GM18861 (cell line): ENCODE results near the gene MAMLD1.

ENCODE experiments used
- ATAC-seq: cut with Tn5 transposase; IDR thresholded peaks from one replicate; pipeline ENCODE4 v1.9.1; 2021; ENCODE audit not compliant: unreplicated experiment

MAMLD1 gene

GRCh38 chrX:150526692-150527091 lies 163.6 kb downstream of the MAMLD1 start:
- no peak for ATAC-seq

- no peak for ATAC-seq
These were observed 164.0 kb downstream of the MAMLD1 start for GRCh38 chrX:150527108-150527507.

GRCh38 chrX:150529587-150529986 lies 166.5 kb downstream of the MAMLD1 start:
- no peak for ATAC-seq

- ATAC-seq = no peak
These were observed 167.7 kb downstream of the MAMLD1 start for GRCh38 chrX:150530821-150531220.

- no peak for ATAC-seq
These were observed 168.3 kb downstream of the MAMLD1 start for GRCh38 chrX:150531467-150531866.

GRCh38 chrX:150533863-150534262 lies 170.7 kb downstream of the MAMLD1 start:
- ATAC-seq = no peak

- ATAC-seq = no peak
These were observed 173.5 kb downstream of the MAMLD1 start for GRCh38 chrX:150536455-150537116.

GRCh38 chrX:150537851-150538250 lies 174.7 kb downstream of the MAMLD1 start:
- no peak for ATAC-seq

GRCh38 chrX:150540965-150541364 lies 177.8 kb downstream of the MAMLD1 start:
- ATAC-seq = no peak

GRCh38 chrX:150542846-150543229 lies 179.7 kb downstream of the MAMLD1 start:
- ATAC-seq = peak; percentile 25

GRCh38 chrX:150543230-150544155 lies 180.4 kb downstream of the MAMLD1 start:
- ATAC-seq = peak; percentile 42

- ATAC-seq = no peak
These were observed 181.2 kb downstream of the MAMLD1 start for GRCh38 chrX:150544222-150544787.

GRCh38 chrX:150544835-150545770 lies 182.0 kb downstream of the MAMLD1 start:
- no peak for ATAC-seq

- no peak for ATAC-seq
These were observed 183.6 kb downstream of the MAMLD1 start for GRCh38 chrX:150546711-150547153.

GRCh38 chrX:150547375-150548115 lies 184.4 kb downstream of the MAMLD1 start:
- ATAC-seq = peak; percentile 38

GRCh38 chrX:150548251-150548650 lies 185.1 kb downstream of the MAMLD1 start:
- no peak for ATAC-seq

GRCh38 chrX:150548684-150549083 lies 185.6 kb downstream of the MAMLD1 start:
- ATAC-seq = no peak

GRCh38 chrX:150551963-150552362 lies 188.8 kb downstream of the MAMLD1 start:
- no peak for ATAC-seq

- ATAC-seq = no peak
These were observed 195.3 kb downstream of the MAMLD1 start for GRCh38 chrX:150558424-150558823.
